Measurements from ENCODE around the gene MACROD2. TPM values are rescaled to one million over a fixed set of nuclear protein-coding genes. Genes with fewer than 3 reads are reported as not detected.

MACROD2 gene
- total RNA-seq, 1 experiment from 2014 or later = 1.6 TPM

GRCh38 chr20:14414560-14414959 lies 419.2 kb downstream of the MACROD2 start:
- Mint-ChIP-seq H3K4me1 (peaks cover 21 to 24% of the 10 kb centered on the region in 2 experiments), H3K27me3 (ENCODE audit: low read depth) (no peaks in the 10 kb centered on the region), H3K36me3 (ENCODE audit: insufficient read depth in 1 of 3, low read depth in 3 of 3) (no peaks in the 10 kb centered on the region), H3K4me3 (no peak overlapping the region), H3K9me3 (no peaks in the 10 kb centered on the region), H3K27ac (0 out of 7 replicates have a peak overlapping the region, but pooled peaks of 1 of the 3 experiments have one; percentile 1)
- no peak overlapping the region for H2BK20ac ChIP-seq (ENCODE audit: low read depth, low read length, poor library complexity, severe bottlenecking)
- H3T11ph ChIP-seq (ENCODE audit: low read length) = no peak overlapping the region
- no peaks in the 10 kb centered on the region for H3K9me3 ChIP-seq (ENCODE audit: control insufficient read depth, low read depth, low read length)
- no CpG with 5 or more reads among the region's 2 CpGs for WGBS (ENCODE audit: extremely low coverage, insufficient read length, low lambda C conversion rate)
- no peak overlapping the region for H2AFZ ChIP-seq (ENCODE audit: low read length)
- H3K23ac ChIP-seq (ENCODE audit: insufficient read length, low read depth, low read length) = no peak overlapping the region
- H3K4me2 ChIP-seq (ENCODE audit: insufficient read depth, insufficient read length, low read length) = no peak overlapping the region
- H2BK120ac ChIP-seq (ENCODE audit: low read depth, low read length, poor library complexity, severe bottlenecking) = no peak overlapping the region
- H4K5ac ChIP-seq (ENCODE audit: insufficient read length, low read depth, low read length) = no peak overlapping the region
- H4K91ac ChIP-seq (ENCODE audit: insufficient read length, low read depth, low read length) = no peak overlapping the region
- no peaks in the 10 kb centered on the region for H3K27me3 ChIP-seq (ENCODE audit: insufficient read depth, low read length)
- H3K56ac ChIP-seq (ENCODE audit: insufficient read length, low read depth, low read length) = no peak overlapping the region
- no peak overlapping the region for H4K8ac ChIP-seq (replicated peaks; ENCODE audit: insufficient read length, low read depth, low read length)
- H4K20me1 ChIP-seq (ENCODE audit: control insufficient read depth, insufficient read depth, insufficient read length) = no peaks in the 10 kb centered on the region
- H2BK12ac ChIP-seq (ENCODE audit: insufficient read length, low read depth, low read length) = no peak overlapping the region
- H2AK5ac ChIP-seq (ENCODE audit: insufficient read length, low read length) = no peak overlapping the region
- no peak for DNase-seq
- H3K79me2 ChIP-seq (ENCODE audit: insufficient read depth, low read length) = no peaks in the 10 kb centered on the region
- no peak overlapping the region for H3K9ac ChIP-seq (ENCODE audit: extremely low read depth, insufficient read length, low read length)
- no peak overlapping the region for H2BK5ac ChIP-seq (ENCODE audit: insufficient read length, low read length)
- H3K14ac ChIP-seq (ENCODE audit: insufficient read depth, low read length) = no peak overlapping the region
- H3K23me2 ChIP-seq (ENCODE audit: insufficient read length, low read depth, low read length, poor library complexity, severe bottlenecking) = no peaks in the 10 kb centered on the region
- TF ChIP-seq CTCF (conservative IDR thresholded peaks at IDR 0.05) = no peak
- H3K4me1 ChIP-seq (ENCODE audit: insufficient read depth, low read length) = peaks cover 5% of the 10 kb centered on the region; the same call in 1 of the 2 replicates
- H2BK15ac ChIP-seq (ENCODE audit: low read depth, low read length) = no peak overlapping the region
- no peak overlapping the region for H3K18ac ChIP-seq (ENCODE audit: insufficient read length, low read depth, low read length)
- H3K79me1 ChIP-seq (ENCODE audit: insufficient read depth, low read depth, low read length, poor library complexity, severe bottlenecking) = no peaks in the 10 kb centered on the region
- H3K27ac ChIP-seq (ENCODE audit: insufficient read length, low read depth, low read length) = no peak overlapping the region
- no peak overlapping the region for H3K4ac ChIP-seq (ENCODE audit: low read depth, low read length)

Data from H9 (cell line).